PC-3 (cell line): ENCODE results near the gene LRRC75A. TPM values are rescaled to one million over a fixed set of nuclear protein-coding genes. Genes with fewer than 3 reads are reported as not detected.

Experiments
- ATAC-seq: fragments of 200-7000 bp; cut with Tn5 transposase; 2 replicates; pipeline ENCODE4 v1.9.1; 2020; ENCODE audit warnings: mild to moderate bottlenecking, moderate library complexity
- BruUV-seq: library from RNA; stranded (reverse); fragments of 400-500 nt; replicated peaks from 2 replicates; lab custom pipeline; 2021; lab: Mats Ljungman, UMichigan
- CTCF ChIA-PET: fragments of 300-600 bp; sonication (Branson Sonifier 250); formaldehyde crosslinking; loops from one replicate; lab custom pipeline; 2022; ENCODE audit warnings: antibody characterized with exemption; lab: Charles Lee
- POLR2A ChIA-PET: fragments of 300-600 bp; sonication (Branson Sonifier 250); formaldehyde crosslinking; loops from one replicate; lab custom pipeline; 2022; ENCODE audit warnings: antibody characterized with exemption; ENCODE audit not compliant: unreplicated experiment; lab: Charles Lee
- DNase-seq: peaks from one replicate; pipeline ENCODE4 v3.0.0-alpha.2; 2015
- H2AFZ ChIP-seq: fragments of 300-600 bp; sonication (generic); 2 replicates; pipeline ENCODE4 v1.6.0; 2016; ENCODE audit warnings: antibody characterized with exemption, low read length
- H3F3A ChIP-seq: fragments of 300-600 bp; sonication (generic); one replicate; pipeline ENCODE4 v1.6.0; 2017; ENCODE audit warnings: antibody characterized with exemption, low read length, control low read depth, mild to moderate bottlenecking; ENCODE audit not compliant: unreplicated experiment
- H3K27ac ChIP-seq: fragments of 300-600 bp; sonication (generic); 2 replicates; pipeline ENCODE4 v1.5.1; 2016; ENCODE audit warnings: mild to moderate bottlenecking, low read length
- H3K27me3 ChIP-seq: fragments of 300-600 bp; sonication (generic); 2 replicates; pipeline ENCODE4 v1.6.1; 2016; ENCODE audit warnings: low read length, mixed read lengths
- H3K36me3 ChIP-seq: fragments of 300-600 bp; sonication (generic); 2 replicates; pipeline ENCODE4 v1.6.1; 2016; ENCODE audit warnings: low read depth, mixed run types, low read length, mixed read lengths
- H3K4me1 ChIP-seq: fragments of 300-600 bp; sonication (generic); 2 replicates; pipeline ENCODE4 v1.5.1; 2016; ENCODE audit warnings: low read length; ENCODE audit not compliant: insufficient read depth
- H3K4me2 ChIP-seq: fragments of 300-600 bp; sonication (generic); 2 replicates; pipeline ENCODE4 v1.6.0; 2016; ENCODE audit warnings: low read length
- H3K4me3 ChIP-seq: fragments of 300-600 bp; sonication (generic); 2 replicates; pipeline ENCODE4 v1.5.1; 2016; ENCODE audit warnings: mild to moderate bottlenecking, low read length, mixed read lengths
- H3K79me2 ChIP-seq: fragments of 300-600 bp; sonication (generic); 2 replicates; pipeline ENCODE4 v1.6.1; 2017; ENCODE audit warnings: low read length, mixed read lengths
- H3K9ac ChIP-seq: fragments of 300-600 bp; sonication (generic); 2 replicates; pipeline ENCODE4 v1.6.0; 2016; ENCODE audit warnings: mild to moderate bottlenecking, low read length
- H3K9me2 ChIP-seq: fragments of 300-600 bp; sonication (generic); replicated peaks from 2 replicates; pipeline ENCODE4 v1.6.1; 2016; ENCODE audit warnings: mixed run types, low read length, mixed read lengths
- H3K9me3 ChIP-seq: fragments of 300-600 bp; sonication (generic); 2 replicates; pipeline ENCODE4 v1.6.1; 2016; ENCODE audit warnings: low read length, mixed read lengths
- H4K20me1 ChIP-seq: fragments of 300-600 bp; sonication (generic); 2 replicates; pipeline ENCODE4 v1.6.1; 2016; ENCODE audit warnings: low read length, mixed read lengths
- EZH2 ChIP-seq: fragments of 300-600 bp; sonication (generic); IDR thresholded peaks from one replicate; pipeline ENCODE4 v1.6.1; 2017; ENCODE audit warnings: antibody characterized with exemption, mild to moderate bottlenecking, low read length; ENCODE audit not compliant: unreplicated experiment
- EZH2phosphoT487 ChIP-seq: fragments of 300-600 bp; sonication (generic); IDR thresholded peaks from 2 replicates; pipeline ENCODE4 v1.6.1; 2018; ENCODE audit warnings: mild to moderate bottlenecking, antibody characterized with exemption, low read length, borderline replicate concordance
- intact Hi-C: fragments of 100-400 bp; cut with micrococcal nuclease; formaldehyde crosslinking; loops from 2 replicates; pipeline ENCODE4 v1.9.0; 2023
- total RNA-seq: library from RNA; depleted of rRNA; stranded (reverse); fragments of >200 nt; gene quantifications from 2 replicates; pipeline ENCODE4 v1.2.3, GENCODE V29; 2014
- TF ChIP-seq, protein P1 (sequence below): fragments of 300-600 bp; sonication (generic); conservative IDR thresholded peaks from 2 replicates; pipeline ENCODE4 v1.5.1; 2017; ENCODE audit warnings: antibody characterized with exemption, low read depth, mild to moderate bottlenecking, low read length

The LRRC75A gene
- total RNA-seq, 1 experiment from 2014 or later, result 15.8 TPM

DNA sequence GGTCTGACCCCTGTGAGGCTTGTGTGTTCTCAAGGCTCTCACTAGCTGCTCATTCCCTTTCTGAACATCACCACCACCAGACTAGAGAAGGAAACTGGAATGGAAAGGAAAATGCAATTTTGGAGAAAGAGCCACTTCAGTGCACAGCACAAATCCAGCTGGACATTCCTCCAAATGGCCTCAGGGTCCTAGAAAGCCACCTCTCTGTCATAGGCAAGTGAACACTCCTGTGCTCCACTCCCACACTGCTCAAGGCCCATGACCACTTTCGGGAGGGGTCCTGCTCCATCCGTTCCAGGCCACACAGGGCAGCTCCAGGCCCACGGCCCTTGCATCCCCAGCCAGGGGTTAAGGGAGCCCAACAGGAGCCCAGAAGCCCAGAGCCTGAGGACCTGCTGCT lies 2.6 kb downstream of the LRRC75A start:
- intact Hi-C loops, result no loop called here

DNA sequence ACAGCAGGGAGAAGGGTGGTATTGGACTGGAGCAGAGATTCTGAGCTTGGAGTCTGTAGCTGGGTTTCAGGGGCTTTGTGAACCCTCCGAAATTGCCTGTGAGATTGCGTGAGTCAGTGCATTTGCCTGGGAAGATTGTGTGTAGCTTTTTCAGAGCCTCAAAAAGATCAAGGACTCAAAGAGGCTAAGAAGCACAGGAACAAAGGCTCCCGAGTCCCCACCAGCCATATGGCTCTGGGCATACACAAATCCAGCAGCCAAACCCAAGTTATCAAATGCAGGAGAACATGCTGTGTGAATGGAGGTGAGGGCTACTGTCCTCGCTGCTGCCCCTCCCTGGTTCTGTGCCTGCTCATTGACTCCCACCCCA lies 3.0 kb downstream of the LRRC75A start:
- Histone ChIP-seq H3K4me3 (no peak overlapping the region), H2AFZ (no peak overlapping the region), H3K9me2 (no peaks in the 10 kb centered on the region), H3K9ac (no peak overlapping the region), H3F3A (no peaks in the 10 kb centered on the region), H3K9me3 (no peaks in the 10 kb centered on the region), H4K20me1 (no peaks in the 10 kb centered on the region), H3K4me1 (peaks cover 29% of the 10 kb centered on the region), H3K4me2 (no peak overlapping the region), H3K79me2 (no peaks in the 10 kb centered on the region; the same call in 1 of the 2 replicates), H3K36me3 (no peaks in the 10 kb centered on the region), H3K27ac (no peak overlapping the region), H3K27me3 (no peaks in the 10 kb centered on the region)
- CTCF ChIA-PET, result no interaction called here
- POLR2A ChIA-PET, result no interaction called here
- no peak for DNase-seq
- TF ChIP-seq, protein P1, sequence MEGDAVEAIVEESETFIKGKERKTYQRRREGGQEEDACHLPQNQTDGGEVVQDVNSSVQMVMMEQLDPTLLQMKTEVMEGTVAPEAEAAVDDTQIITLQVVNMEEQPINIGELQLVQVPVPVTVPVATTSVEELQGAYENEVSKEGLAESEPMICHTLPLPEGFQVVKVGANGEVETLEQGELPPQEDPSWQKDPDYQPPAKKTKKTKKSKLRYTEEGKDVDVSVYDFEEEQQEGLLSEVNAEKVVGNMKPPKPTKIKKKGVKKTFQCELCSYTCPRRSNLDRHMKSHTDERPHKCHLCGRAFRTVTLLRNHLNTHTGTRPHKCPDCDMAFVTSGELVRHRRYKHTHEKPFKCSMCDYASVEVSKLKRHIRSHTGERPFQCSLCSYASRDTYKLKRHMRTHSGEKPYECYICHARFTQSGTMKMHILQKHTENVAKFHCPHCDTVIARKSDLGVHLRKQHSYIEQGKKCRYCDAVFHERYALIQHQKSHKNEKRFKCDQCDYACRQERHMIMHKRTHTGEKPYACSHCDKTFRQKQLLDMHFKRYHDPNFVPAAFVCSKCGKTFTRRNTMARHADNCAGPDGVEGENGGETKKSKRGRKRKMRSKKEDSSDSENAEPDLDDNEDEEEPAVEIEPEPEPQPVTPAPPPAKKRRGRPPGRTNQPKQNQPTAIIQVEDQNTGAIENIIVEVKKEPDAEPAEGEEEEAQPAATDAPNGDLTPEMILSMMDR, result no peak
- no peak for TF ChIP-seq EZH2phosphoT487
- no peak for TF ChIP-seq EZH2
- BruUV-seq, result no TSS peak
- intact Hi-C loops, result no loop called here
- ATAC-seq, result no peak

More for the DNA sequence above, 2.6 kb downstream of the LRRC75A start:
- Histone ChIP-seq H3K27me3 (no peaks in the 10 kb centered on the region), H4K20me1 (no peaks in the 10 kb centered on the region), H3K27ac (no peak overlapping the region), H3F3A (no peaks in the 10 kb centered on the region), H3K9ac (no peak overlapping the region), H3K4me3 (no peak overlapping the region), H3K4me2 (no peak overlapping the region), H3K4me1 (peaks cover 29% of the 10 kb centered on the region), H3K9me2 (no peaks in the 10 kb centered on the region), H3K9me3 (no peaks in the 10 kb centered on the region), H3K79me2 (no peaks in the 10 kb centered on the region; the same call in 1 of the 2 replicates), H2AFZ (no peak overlapping the region), H3K36me3 (no peaks in the 10 kb centered on the region)
- no peak for DNase-seq
- no peak for ATAC-seq
- TF ChIP-seq, protein P1, result no peak
- TF ChIP-seq EZH2 (no peak), EZH2phosphoT487 (no peak)
- ChIA-PET CTCF (no interaction called here), POLR2A (no interaction called here)
- BruUV-seq, result no TSS peak

DNA sequence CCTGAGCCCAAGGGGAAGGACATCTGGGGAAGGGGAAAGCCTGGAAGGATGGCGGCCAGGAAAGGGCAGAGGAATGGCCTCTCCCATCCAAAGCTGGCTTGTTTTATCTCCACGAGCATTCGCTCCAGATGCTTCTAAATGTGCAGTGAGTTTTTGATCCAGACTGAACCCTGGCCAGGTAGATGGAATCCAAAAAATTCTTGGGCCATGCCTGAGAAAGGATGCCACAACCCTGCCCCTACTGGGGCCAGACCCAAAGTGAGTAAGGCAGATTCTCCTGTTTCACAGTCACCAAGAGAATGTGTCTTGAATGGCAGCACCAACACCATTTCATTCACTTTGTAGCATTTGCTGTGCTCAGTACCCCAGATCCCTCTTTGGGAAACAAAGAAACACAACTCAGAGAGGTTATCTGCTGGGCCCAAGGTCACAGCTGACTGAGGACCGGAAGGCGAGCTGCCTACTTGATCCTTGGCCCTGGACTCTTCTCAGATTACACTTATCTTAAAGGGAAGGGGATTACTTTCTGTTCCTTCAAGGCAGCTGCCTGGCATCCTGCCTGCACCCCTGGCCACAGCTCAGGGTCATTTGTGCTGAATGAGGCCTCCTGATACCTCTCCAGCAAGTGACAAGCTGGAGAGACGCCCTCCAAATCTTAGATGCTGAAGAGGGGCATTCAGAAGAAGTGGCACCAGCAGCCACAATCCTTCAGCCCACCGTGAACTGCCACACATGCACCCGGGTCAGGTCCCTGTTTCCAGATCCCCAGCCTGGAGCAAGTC lies 3.6 kb downstream of the LRRC75A start:
- ATAC-seq, result no peak
- no peak overlapping the region for H3K4me2 ChIP-seq
- no peaks in the 10 kb centered on the region; the same call in 1 of the 2 replicates for H3K79me2 ChIP-seq
- H3K27me3 ChIP-seq, result no peaks in the 10 kb centered on the region
- ChIA-PET POLR2A (no interaction called here), CTCF (no interaction called here)
- no peak for DNase-seq
- no peaks in the 10 kb centered on the region for H3K36me3 ChIP-seq
- no peaks in the 10 kb centered on the region for H4K20me1 ChIP-seq
- H2AFZ ChIP-seq, result no peak overlapping the region
- TF ChIP-seq, protein P1, result no peak
- TF ChIP-seq EZH2 (no peak), EZH2phosphoT487 (no peak)
- BruUV-seq, result no TSS peak
- no peaks in the 10 kb centered on the region for H3F3A ChIP-seq
- no peak overlapping the region for H3K9ac ChIP-seq
- no peak overlapping the region for H3K4me3 ChIP-seq
- peaks cover 29% of the 10 kb centered on the region for H3K4me1 ChIP-seq
- intact Hi-C loops, result no loop called here
- H3K9me3 ChIP-seq, result no peaks in the 10 kb centered on the region
- H3K27ac ChIP-seq, result no peak overlapping the region
- H3K9me2 ChIP-seq, result no peaks in the 10 kb centered on the region
